Measurements from ENCODE around the gene NFATC2. TPM values are rescaled to one million over a fixed set of nuclear protein-coding genes. Genes with fewer than 3 reads are reported as not detected.
"Not testable (repeated sequence)": the region's sequence is repeated elsewhere in the genome, so short reads cannot be mapped to it uniquely, and the experiment has no call there.

Gene NFATC2
- total RNA-seq, 2 donors from 2014 or later = 29.4 to 41.1 TPM

GRCh38 chr20:51562027-51562331 is 19.5 kb upstream of the NFATC2 start:
- Mint-ChIP-seq H3K4me3 (peak overlapping the region; percentile 75), H3K4me1 (peaks cover 10% of the 10 kb centered on the region), H3K9me3 (no peaks in the 10 kb centered on the region), H3K27ac (no peak overlapping the region), H3K27me3 (peaks cover 49% of the 10 kb centered on the region), H3K36me3 (ENCODE audit: low read depth) (no peaks in the 10 kb centered on the region)
- peak; percentile 6 for ATAC-seq (replicated peaks)

- ATAC-seq (replicated peaks) = no peak
- Mint-ChIP-seq H3K4me3 (peak overlapping the region; percentile 75), H3K27ac (no peak overlapping the region), H3K9me3 (no peaks in the 10 kb centered on the region), H3K36me3 (ENCODE audit: low read depth) (no peaks in the 10 kb centered on the region), H3K4me1 (peaks cover 10% of the 10 kb centered on the region), H3K27me3 (peaks cover 50% of the 10 kb centered on the region)
These were observed 18.2 kb upstream of the NFATC2 start for GRCh38 chr20:51560550-51561307.

GRCh38 chr20:51560042-51560441 is 17.5 kb upstream of the NFATC2 start:
- Mint-ChIP-seq H3K4me3 (no peak overlapping the region), H3K9me3 (no peaks in the 10 kb centered on the region), H3K27me3 (peaks cover 50% of the 10 kb centered on the region), H3K4me1 (peaks cover 10% of the 10 kb centered on the region), H3K36me3 (ENCODE audit: low read depth) (no peaks in the 10 kb centered on the region), H3K27ac (no peak overlapping the region)
- no peak for ATAC-seq (replicated peaks)

GRCh38 chr20:51554538-51555165 is 12.1 kb upstream of the NFATC2 start:
- Mint-ChIP-seq H3K27me3 (peaks cover 27% of the 10 kb centered on the region), H3K27ac (peak overlapping the region; percentile 14), H3K36me3 (ENCODE audit: low read depth) (no peaks in the 10 kb centered on the region), H3K4me1 (peaks cover 6% of the 10 kb centered on the region), H3K4me3 (no peak overlapping the region), H3K9me3 (no peaks in the 10 kb centered on the region)
- no peak for ATAC-seq (replicated peaks)

GRCh38 chr20:51553897-51554486 is 11.5 kb upstream of the NFATC2 start:
- Mint-ChIP-seq H3K4me3 (no peak overlapping the region), H3K27ac (peak overlapping the region; percentile 14), H3K4me1 (peaks cover 6% of the 10 kb centered on the region), H3K9me3 (no peaks in the 10 kb centered on the region), H3K36me3 (ENCODE audit: low read depth) (no peaks in the 10 kb centered on the region), H3K27me3 (peaks cover 22% of the 10 kb centered on the region)
- no peak for ATAC-seq (replicated peaks)

GRCh38 chr20:51551186-51551585 is 8.7 kb upstream of the NFATC2 start:
- peaks cover 7% of the 10 kb centered on the region for H3K27me3 Mint-ChIP-seq
- no peak for ATAC-seq (replicated peaks)
- no peaks in the 10 kb centered on the region for H3K9me3 Mint-ChIP-seq
- H3K27ac Mint-ChIP-seq = no peak overlapping the region
- peaks cover 6% of the 10 kb centered on the region for H3K4me1 Mint-ChIP-seq
- no peaks in the 10 kb centered on the region for H3K36me3 Mint-ChIP-seq (ENCODE audit: low read depth)
- no peak overlapping the region for H3K4me3 Mint-ChIP-seq

GRCh38 chr20:51549474-51549873 is 7.0 kb upstream of the NFATC2 start:
- H3K4me3 Mint-ChIP-seq = no peak overlapping the region
- no peak overlapping the region for H3K27ac Mint-ChIP-seq

GRCh38 chr20:51547951-51548350 is 5.4 kb upstream of the NFATC2 start:
- no peak for ATAC-seq (replicated peaks)
- Mint-ChIP-seq H3K36me3 (ENCODE audit: low read depth) (no peaks in the 10 kb centered on the region), H3K27me3 (peaks cover 5% of the 10 kb centered on the region), H3K4me1 (no peaks in the 10 kb centered on the region), H3K4me3 (no peak overlapping the region), H3K9me3 (no peaks in the 10 kb centered on the region), H3K27ac (no peak overlapping the region)

More at GRCh38 chr20:51549474-51549873, 7.0 kb upstream of the NFATC2 start:
- Mint-ChIP-seq H3K36me3 (ENCODE audit: low read depth) (no peaks in the 10 kb centered on the region), H3K27me3 (peaks cover 12% of the 10 kb centered on the region), H3K4me1 (peaks cover 6% of the 10 kb centered on the region), H3K9me3 (no peaks in the 10 kb centered on the region)
- no peak for ATAC-seq (replicated peaks)

GRCh38 chr20:51545515-51545914 is 3.0 kb upstream of the NFATC2 start:
- no peak for ATAC-seq (replicated peaks)
- Mint-ChIP-seq H3K36me3 (ENCODE audit: low read depth) (peaks cover 13% of the 10 kb centered on the region), H3K4me3 (no peak overlapping the region), H3K27ac (no peak overlapping the region), H3K4me1 (peaks cover 7% of the 10 kb centered on the region), H3K9me3 (no peaks in the 10 kb centered on the region), H3K27me3 (peaks cover 5% of the 10 kb centered on the region)

GRCh38 chr20:51543422-51543788 is 886 bp upstream of the NFATC2 start:
- Mint-ChIP-seq H3K27me3 (peaks cover 5% of the 10 kb centered on the region), H3K36me3 (ENCODE audit: low read depth) (peaks cover 31% of the 10 kb centered on the region), H3K27ac (no peak overlapping the region), H3K9me3 (no peaks in the 10 kb centered on the region), H3K4me3 (peak overlapping the region; percentile 51), H3K4me1 (peaks cover 20% of the 10 kb centered on the region)
- no peak for ATAC-seq (replicated peaks)

GRCh38 chr20:51542033-51542570 is 417 bp downstream of the NFATC2 start:
- peak overlapping the region; percentile 96 for H3K27ac Mint-ChIP-seq
- peaks cover 44% of the 10 kb centered on the region for H3K36me3 Mint-ChIP-seq (ENCODE audit: low read depth)
- ATAC-seq (replicated peaks) = peak; percentile 52
- H3K4me1 Mint-ChIP-seq = peaks cover 27% of the 10 kb centered on the region
- H3K9me3 Mint-ChIP-seq = no peaks in the 10 kb centered on the region
- peak overlapping the region; percentile 97 for H3K4me3 Mint-ChIP-seq
- peaks cover 5% of the 10 kb centered on the region for H3K27me3 Mint-ChIP-seq

- peak overlapping the region; percentile 96 for H3K27ac Mint-ChIP-seq
- H3K27me3 Mint-ChIP-seq = peaks cover 5% of the 10 kb centered on the region
- H3K36me3 Mint-ChIP-seq (ENCODE audit: low read depth) = peaks cover 51% of the 10 kb centered on the region
- no peaks in the 10 kb centered on the region for H3K9me3 Mint-ChIP-seq
- H3K4me1 Mint-ChIP-seq = peaks cover 34% of the 10 kb centered on the region
- H3K4me3 Mint-ChIP-seq = peak overlapping the region; percentile 97
- ATAC-seq (replicated peaks) = peak; percentile 82
These were observed 1.1 kb downstream of the NFATC2 start for GRCh38 chr20:51541189-51542032.

- Mint-ChIP-seq H3K9me3 (no peaks in the 10 kb centered on the region), H3K27me3 (peaks cover 4% of the 10 kb centered on the region), H3K4me1 (peaks cover 41% of the 10 kb centered on the region), H3K4me3 (peak overlapping the region; percentile 97), H3K36me3 (ENCODE audit: low read depth) (peaks cover 52% of the 10 kb centered on the region), H3K27ac (peak overlapping the region; percentile 96)
- no peak for ATAC-seq (replicated peaks)
These were observed 1.9 kb downstream of the NFATC2 start for GRCh38 chr20:51540580-51540979.

GRCh38 chr20:51540074-51540473 is 2.4 kb downstream of the NFATC2 start:
- peak overlapping the region; percentile 97 for H3K4me3 Mint-ChIP-seq
- H3K36me3 Mint-ChIP-seq (ENCODE audit: low read depth) = peaks cover 52% of the 10 kb centered on the region
- peak overlapping the region; percentile 96 for H3K27ac Mint-ChIP-seq
- H3K4me1 Mint-ChIP-seq = peaks cover 45% of the 10 kb centered on the region
- H3K27me3 Mint-ChIP-seq; H3K9me3 Mint-ChIP-seq; ATAC-seq (replicated peaks): not testable (repeated sequence)

Measured in activated T-helper 17 cell treated with anti-CD3 and anti-CD28 coated beads, Interleukin-2, amount 50 U/mL, for 72 hours (primary cell).